GM12878 (cell line): ENCODE results near the gene PKMYT1. TPM values are rescaled to one million over a fixed set of nuclear protein-coding genes. Genes with fewer than 3 reads are reported as not detected.

Experiments used
- ATAC-seq: fragments of 200-7000 bp; cut with Tn5 transposase; 3 replicates; pipeline ENCODE4 v1.9.1; 2020; ENCODE audit warnings: mild to moderate bottlenecking, moderate library complexity
- BruUV-seq: library from RNA; stranded (reverse); fragments of 400-500 nt; replicated peaks from 2 replicates; lab custom pipeline; 2021; lab: Mats Ljungman, UMichigan
- CTCF ChIA-PET: fragments of 300-600 bp; sonication (Branson Sonifier 250); formaldehyde crosslinking; extraction: SDS; loops from one replicate; lab custom pipeline; 2021; ENCODE audit warnings: inconsistent platforms; lab: Yijun Ruan, JAX
- POLR2A ChIA-PET: fragments of 350-600 bp; formaldehyde crosslinking; extraction: SDS; loops from one replicate; lab custom pipeline; 2021; ENCODE audit warnings: inconsistent platforms; lab: Charles Lee
- RAD21 ChIA-PET: fragments of 300-600 bp; sonication (Branson Sonifier 250); formaldehyde crosslinking; loops from one replicate; lab custom pipeline; 2023; ENCODE audit warnings: antibody characterized with exemption; ENCODE audit not compliant: unreplicated experiment; lab: Charles Lee
- SMC1A ChIA-PET: fragments of 300-600 bp; sonication (Branson Sonifier 250); formaldehyde crosslinking; loops from one replicate; lab custom pipeline; 2023; ENCODE audit not compliant: unreplicated experiment, uncharacterized antibody; lab: Charles Lee
- DNase-seq: peaks from one replicate; pipeline ENCODE4 v3.0.0-alpha.2; 2011; ENCODE audit warnings: low read depth, low spot score
- FAIRE-seq: peaks from 3 replicates; lab custom pipeline; 2011; peaks lifted over from hg19 to GRCh38; lab: Jason Lieb, UNC
- H2AFZ ChIP-seq: 2 replicates; pipeline ENCODE4 v1.6.0; 2011; ENCODE audit warnings: low read depth, low read length, control low read depth; ENCODE audit not compliant: control insufficient read depth
- H3K27ac ChIP-seq: 2 replicates; pipeline ENCODE4 v1.5.1; 2011; ENCODE audit warnings: control low read depth; ENCODE audit not compliant: control insufficient read depth, insufficient read depth
- H3K27me3 ChIP-seq, 2 experiments: replicated peaks in 1 of 2; 2 replicates each; pipeline versions ENCODE4 v1.6.0 to v1.6.1; 2011; ENCODE audit warnings: low read length in 1 of 2; ENCODE audit not compliant: control insufficient read depth in 2 of 2, insufficient read depth in 2 of 2
- H3K36me3 ChIP-seq, 2 experiments: 2 replicates each; pipeline ENCODE4 v1.5.1; 2011; ENCODE audit warnings: low read length in 1 of 2; ENCODE audit not compliant: control insufficient read depth in 2 of 2, insufficient read depth in 2 of 2
- H3K4me1 ChIP-seq: 2 replicates; pipeline ENCODE4 v1.6.1; 2011; ENCODE audit warnings: mild to moderate bottlenecking, low read length, moderate library complexity, mixed read lengths; ENCODE audit not compliant: control insufficient read depth, insufficient read depth
- H3K4me2 ChIP-seq: 2 replicates; pipeline ENCODE4 v1.6.0; 2011; ENCODE audit warnings: control low read depth; ENCODE audit not compliant: control insufficient read depth, insufficient read depth
- H3K4me3 ChIP-seq: fragments of 200-600 bp; sonication (generic); 2 replicates; pipeline ENCODE4 v1.5.1; 2016
- H3K79me2 ChIP-seq: 2 replicates; pipeline ENCODE4 v1.6.0; 2011; ENCODE audit warnings: low read length; ENCODE audit not compliant: control insufficient read depth, insufficient read depth
- H3K9ac ChIP-seq: 2 replicates; pipeline ENCODE4 v1.8.0; 2011; ENCODE audit warnings: low read length, control low read depth, mixed read lengths; ENCODE audit not compliant: control insufficient read depth, insufficient read depth
- H3K9me3 ChIP-seq: replicated peaks from 3 replicates; pipeline ENCODE4 v1.5.1; 2011; ENCODE audit warnings: mild to moderate bottlenecking, low read length; ENCODE audit not compliant: control insufficient read depth, insufficient read depth
- H4K20me1 ChIP-seq: 2 replicates; pipeline ENCODE4 v1.6.0; 2011; ENCODE audit not compliant: control insufficient read depth, insufficient read depth
- CBX5 ChIP-seq: sonication (generic); IDR thresholded peaks from 2 replicates; pipeline ENCODE4 v1.6.1; 2016; ENCODE audit warnings: low read depth, moderate library complexity, mild to moderate bottlenecking, inconsistent platforms
- CHD4 ChIP-seq: fragments of 200-600 bp; sonication (generic); IDR thresholded peaks from 2 replicates; pipeline ENCODE4 v1.6.1; 2016; ENCODE audit warnings: mild to moderate bottlenecking
- EZH2 ChIP-seq: IDR thresholded peaks from 2 replicates; pipeline ENCODE4 v1.6.1; 2012; ENCODE audit warnings: low read depth, mild to moderate bottlenecking, control low read depth, inconsistent platforms, low read length, borderline replicate concordance; ENCODE audit not compliant: control insufficient read depth
- GATAD2B ChIP-seq: fragments of 450-650 bp; conservative IDR thresholded peaks from 2 replicates; pipeline ENCODE4 v1.6.1; 2017; ENCODE audit warnings: low read depth, mild to moderate bottlenecking, moderate library complexity
- IRF4 ChIP-seq: IDR thresholded peaks from 2 replicates; pipeline ENCODE4 v1.6.1; 2011; ENCODE audit warnings: low read depth, low read length
- NR2C1 ChIP-seq: fragments of 450-650 bp; IDR thresholded peaks from 2 replicates; pipeline ENCODE4 v1.6.1; 2017; ENCODE audit warnings: antibody characterized with exemption, mild to moderate bottlenecking, moderate library complexity
- PAX5 ChIP-seq: IDR thresholded peaks from 2 replicates; pipeline ENCODE4 v1.6.1; 2011; ENCODE audit warnings: low read depth, low read length, borderline replicate concordance
- RCOR1 ChIP-seq: conservative IDR thresholded peaks from 2 replicates; pipeline ENCODE4 v1.6.1; 2012; ENCODE audit warnings: low read depth, low read length, improper control_type of control experiment
- SP1 ChIP-seq: IDR thresholded peaks from one replicate; pipeline ENCODE4 v1.6.1; 2011; ENCODE audit warnings: low read depth, low read length
- SUZ12 ChIP-seq: fragments of 200-600 bp; sonication (generic); IDR thresholded peaks from one replicate; pipeline ENCODE4 v1.6.1; 2018; ENCODE audit warnings: antibody characterized with exemption, mild to moderate bottlenecking; ENCODE audit not compliant: unreplicated experiment
- WRNIP1 ChIP-seq: IDR thresholded peaks from 2 replicates; pipeline ENCODE4 v1.6.1; 2011; ENCODE audit warnings: low read depth, low read length, improper control_type of control experiment, borderline replicate concordance
- ZNF217 ChIP-seq: fragments of 450-650 bp; IDR thresholded peaks from 2 replicates; pipeline ENCODE4 v1.6.1; 2017; ENCODE audit warnings: antibody characterized with exemption, mild to moderate bottlenecking
- WGBS: methylation state at CpG from one replicate; pipeline ENCODE4 v1.1.6; 2016; ENCODE audit warnings: low lambda C conversion rate; ENCODE audit not compliant: insufficient replicate concordance, insufficient coverage; ENCODE audit errors: missing lambda C conversion rate; 5-methylcytosine and 5-hydroxymethylcytosine counted together
- in situ Hi-C: fragments of 300-500 bp; cut with MboI; formaldehyde crosslinking; loops from 9 replicates; pipeline ENCODE4 v1.14.3; 2018; ENCODE audit warnings: mixed read lengths
- intact Hi-C: fragments of 100-400 bp; cut with micrococcal nuclease; formaldehyde crosslinking; loops from one replicate; pipeline ENCODE4 v1.14.2; 2022; ENCODE audit not compliant: unreplicated experiment
- polyA plus RNA-seq, 11 experiments: library from polyadenylated mRNA; depleted of rRNA in 4 of 11; unstranded in 6 of 11; stranded (reverse) in 5 of 11; fragments of >200 nt; fragmentation: Nextera tagmentation in 4 of 11; fragmentation: Illumina TruSeq in 1 of 11; extraction: Ambion mirVana in 4 of 11; extraction: Trizol in 1 of 11; gene quantifications; 1 replicate in 1 of 11; 2 replicates in 10 of 11; pipeline versions ENCODE4 v1.2.1 to v1.2.3, GENCODE V29; 2011 to 2016; ENCODE audit warnings: inconsistent platforms in 2 of 11, missing spikeins in 2 of 11, low read depth in 1 of 11
- total RNA-seq, 4 experiments: library from RNA; depleted of rRNA in 3 of 4; stranded (reverse); fragments of >200 nt in 3 of 4; fragmentation: Illumina TruSeq in 1 of 4; extraction: Trizol in 1 of 4; gene quantifications; 2 replicates each; pipeline versions ENCODE4 v1.2.1 to v1.2.3, GENCODE V29; 2013 to 2021
- TF ChIP-seq, protein P1 (sequence below): fragments of 450-650 bp; IDR thresholded peaks from 2 replicates; pipeline ENCODE4 v1.6.1; 2017; ENCODE audit warnings: borderline replicate concordance
- TF ChIP-seq, protein P2 (sequence below): fragments of 450-650 bp; IDR thresholded peaks from 2 replicates; pipeline ENCODE4 v1.6.1; 2017; ENCODE audit warnings: low read depth, mild to moderate bottlenecking, moderate library complexity
- TF ChIP-seq, protein P3 (sequence below): fragments of 450-650 bp; IDR thresholded peaks from 2 replicates; pipeline ENCODE4 v1.6.1; 2017; ENCODE audit warnings: antibody characterized with exemption, mild to moderate bottlenecking, moderate library complexity

Gene PKMYT1
- total and polyA plus RNA-seq, 10 of the 15 experiments (the other 5 are each of a cell fraction or from before 2014, with no cell fraction given), result 4.6 to 101 (median 29.9) TPM

DNA sequence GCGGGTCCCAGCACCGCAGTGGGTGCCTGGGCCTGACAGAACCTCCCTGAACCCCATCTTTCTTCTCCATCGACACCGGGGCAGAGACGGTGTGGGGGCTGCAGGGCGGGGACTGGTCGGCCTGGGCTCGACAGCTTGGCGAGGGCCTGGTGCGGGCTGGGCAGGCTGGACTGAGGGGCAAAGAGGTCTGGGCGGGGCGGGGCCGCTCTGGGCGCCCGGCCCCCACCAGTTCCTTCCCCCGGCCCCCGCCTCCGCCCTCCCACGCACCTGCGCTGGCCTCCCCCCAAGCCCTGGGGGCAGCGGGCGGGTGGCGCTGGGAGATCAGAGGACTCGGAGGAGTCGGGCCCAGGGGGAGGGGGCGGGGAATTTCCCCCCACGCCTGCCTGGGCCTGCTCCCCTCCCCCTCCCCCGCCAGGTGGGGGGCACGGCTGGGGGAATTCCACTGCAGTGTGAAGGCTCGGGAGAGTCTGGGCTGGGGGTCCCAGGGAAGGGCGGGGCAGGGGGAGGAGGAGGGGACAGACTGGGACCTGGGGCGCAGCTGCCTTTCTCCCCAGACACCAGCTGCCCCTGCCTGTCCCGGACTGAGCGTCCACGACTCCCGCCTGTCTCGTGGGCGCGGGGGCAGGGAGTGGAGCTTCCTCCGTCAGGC is 17.0 kb downstream of the PKMYT1 start (continued):
- TF ChIP-seq PAX5 (no peak), ZNF217 (no peak), SUZ12 (no peak), SP1 (no peak)
- TF ChIP-seq, protein P1, sequence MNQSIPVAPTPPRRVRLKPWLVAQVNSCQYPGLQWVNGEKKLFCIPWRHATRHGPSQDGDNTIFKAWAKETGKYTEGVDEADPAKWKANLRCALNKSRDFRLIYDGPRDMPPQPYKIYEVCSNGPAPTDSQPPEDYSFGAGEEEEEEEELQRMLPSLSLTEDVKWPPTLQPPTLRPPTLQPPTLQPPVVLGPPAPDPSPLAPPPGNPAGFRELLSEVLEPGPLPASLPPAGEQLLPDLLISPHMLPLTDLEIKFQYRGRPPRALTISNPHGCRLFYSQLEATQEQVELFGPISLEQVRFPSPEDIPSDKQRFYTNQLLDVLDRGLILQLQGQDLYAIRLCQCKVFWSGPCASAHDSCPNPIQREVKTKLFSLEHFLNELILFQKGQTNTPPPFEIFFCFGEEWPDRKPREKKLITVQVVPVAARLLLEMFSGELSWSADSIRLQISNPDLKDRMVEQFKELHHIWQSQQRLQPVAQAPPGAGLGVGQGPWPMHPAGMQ, result no peak
- TF ChIP-seq, all 136 proteins: peak for 3

DNA sequence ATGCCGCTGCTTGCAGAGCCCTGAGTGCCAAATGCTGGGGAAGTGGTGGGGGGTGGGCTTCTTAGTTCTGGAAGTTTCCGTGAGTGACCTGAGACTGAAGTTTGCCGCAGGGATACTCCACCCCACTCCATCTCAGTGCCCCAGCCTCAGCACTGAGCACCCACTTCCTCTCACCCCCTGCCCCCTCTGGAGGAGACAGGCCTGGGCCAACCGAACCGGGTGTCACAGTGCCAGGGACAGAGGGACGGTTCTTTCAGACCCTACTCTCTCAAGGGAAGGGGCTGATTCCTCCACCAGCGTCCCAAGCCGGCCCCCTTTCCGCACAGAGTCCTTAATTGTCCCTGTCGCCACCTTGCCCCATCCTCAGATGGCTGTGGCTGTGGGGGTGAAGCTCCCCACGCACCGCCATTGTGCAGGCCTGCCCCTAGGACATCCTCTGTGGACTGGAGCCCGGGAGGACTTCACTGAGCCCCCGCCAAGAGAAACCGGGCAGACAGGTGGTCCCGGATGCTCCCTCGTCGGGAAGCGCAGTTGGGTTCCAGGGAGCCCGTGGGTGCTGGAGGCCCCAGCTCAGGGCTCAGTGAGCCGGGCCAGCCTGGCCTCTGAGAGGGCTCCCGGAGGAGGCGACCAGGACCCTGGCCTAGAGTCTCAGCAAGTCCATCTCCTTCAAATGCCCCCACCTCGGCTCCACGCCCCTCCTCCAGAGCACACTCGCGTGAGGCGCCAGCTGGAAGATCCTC is 17.7 kb downstream of the PKMYT1 start:
- H3K4me1 ChIP-seq, result peaks cover 32% of the 10 kb centered on the region
- no TSS peak for BruUV-seq
- 22% methylated on average over 28 of the region's 28 CpGs for WGBS
- H3K27ac ChIP-seq, result no peak overlapping the region
- POLR2A ChIA-PET, result interaction anchor here (0.6 kb wide), 1 partner anchor 69 kb away, joined by 3 read pairs; no protein-coding TSS in a partner anchor
- RAD21 ChIA-PET, result interaction anchor here (0.6 kb wide), 1 partner anchor 42 kb away, joined by 3 read pairs; no protein-coding TSS in a partner anchor
- FAIRE-seq (no peak), ATAC-seq (no peak), DNase-seq (no peak)
- H3K79me2 ChIP-seq, result no peaks in the 10 kb centered on the region
- peak overlapping the region; percentile 48 for H3K4me2 ChIP-seq
- no peak overlapping the region for H3K4me3 ChIP-seq
- H4K20me1 ChIP-seq, result no peaks in the 10 kb centered on the region
- CTCF ChIA-PET, result interaction anchor here (0.7 to 4.7 kb wide), 6 partner anchors 11 to 94 kb away, joined by 3 to 20 read pairs (median 4); no protein-coding TSS in a partner anchor
- no peaks in the 10 kb centered on the region for H3K9me3 ChIP-seq
- no peaks in the 10 kb centered on the region for H3K36me3 ChIP-seq
- in situ Hi-C loops (no loop called here), intact Hi-C loops (no loop called here)
- SMC1A ChIA-PET, result interaction anchor here (0.9 to 1.5 kb wide), 3 partner anchors 15 to 50 kb away, joined by 3 read pairs; no protein-coding TSS in a partner anchor
- no peaks in the 10 kb centered on the region for H3K27me3 ChIP-seq
- no peak overlapping the region for H3K9ac ChIP-seq
- no peak overlapping the region for H2AFZ ChIP-seq
- TF ChIP-seq NR2C1 (no peak), CBX5 (no peak), RCOR1 (no peak), WRNIP1 (no peak), EZH2 (no peak), IRF4 (no peak), GATAD2B (no peak), CHD4 (no peak)
- TF ChIP-seq, protein P2, sequence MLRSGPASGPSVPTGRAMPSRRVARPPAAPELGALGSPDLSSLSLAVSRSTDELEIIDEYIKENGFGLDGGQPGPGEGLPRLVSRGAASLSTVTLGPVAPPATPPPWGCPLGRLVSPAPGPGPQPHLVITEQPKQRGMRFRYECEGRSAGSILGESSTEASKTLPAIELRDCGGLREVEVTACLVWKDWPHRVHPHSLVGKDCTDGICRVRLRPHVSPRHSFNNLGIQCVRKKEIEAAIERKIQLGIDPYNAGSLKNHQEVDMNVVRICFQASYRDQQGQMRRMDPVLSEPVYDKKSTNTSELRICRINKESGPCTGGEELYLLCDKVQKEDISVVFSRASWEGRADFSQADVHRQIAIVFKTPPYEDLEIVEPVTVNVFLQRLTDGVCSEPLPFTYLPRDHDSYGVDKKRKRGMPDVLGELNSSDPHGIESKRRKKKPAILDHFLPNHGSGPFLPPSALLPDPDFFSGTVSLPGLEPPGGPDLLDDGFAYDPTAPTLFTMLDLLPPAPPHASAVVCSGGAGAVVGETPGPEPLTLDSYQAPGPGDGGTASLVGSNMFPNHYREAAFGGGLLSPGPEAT, result no peak
- TF ChIP-seq, protein P3, sequence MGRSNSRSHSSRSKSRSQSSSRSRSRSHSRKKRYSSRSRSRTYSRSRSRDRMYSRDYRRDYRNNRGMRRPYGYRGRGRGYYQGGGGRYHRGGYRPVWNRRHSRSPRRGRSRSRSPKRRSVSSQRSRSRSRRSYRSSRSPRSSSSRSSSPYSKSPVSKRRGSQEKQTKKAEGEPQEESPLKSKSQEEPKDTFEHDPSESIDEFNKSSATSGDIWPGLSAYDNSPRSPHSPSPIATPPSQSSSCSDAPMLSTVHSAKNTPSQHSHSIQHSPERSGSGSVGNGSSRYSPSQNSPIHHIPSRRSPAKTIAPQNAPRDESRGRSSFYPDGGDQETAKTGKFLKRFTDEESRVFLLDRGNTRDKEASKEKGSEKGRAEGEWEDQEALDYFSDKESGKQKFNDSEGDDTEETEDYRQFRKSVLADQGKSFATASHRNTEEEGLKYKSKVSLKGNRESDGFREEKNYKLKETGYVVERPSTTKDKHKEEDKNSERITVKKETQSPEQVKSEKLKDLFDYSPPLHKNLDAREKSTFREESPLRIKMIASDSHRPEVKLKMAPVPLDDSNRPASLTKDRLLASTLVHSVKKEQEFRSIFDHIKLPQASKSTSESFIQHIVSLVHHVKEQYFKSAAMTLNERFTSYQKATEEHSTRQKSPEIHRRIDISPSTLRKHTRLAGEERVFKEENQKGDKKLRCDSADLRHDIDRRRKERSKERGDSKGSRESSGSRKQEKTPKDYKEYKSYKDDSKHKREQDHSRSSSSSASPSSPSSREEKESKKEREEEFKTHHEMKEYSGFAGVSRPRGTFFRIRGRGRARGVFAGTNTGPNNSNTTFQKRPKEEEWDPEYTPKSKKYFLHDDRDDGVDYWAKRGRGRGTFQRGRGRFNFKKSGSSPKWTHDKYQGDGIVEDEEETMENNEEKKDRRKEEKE, result no peak
